Stimulated activated CD8-positive, alpha-beta memory T cell treated with anti-CD3 and anti-CD28 coated beads, Interleukin-12 subunit alpha, Interleukin-12 subunit beta, amount 100 ng/mL, for 4 hours (primary cell): ENCODE data around the gene POLD1.
"Not testable (repeated sequence)": the region's sequence is repeated elsewhere in the genome, so short reads cannot be mapped to it uniquely, and the experiment has no call there.

Source experiments
- DNase-seq: peaks from one replicate; pipeline ENCODE4 v3.0.0-alpha.2; 2020; ENCODE audit warnings: low read depth

Gene POLD1

DNA sequence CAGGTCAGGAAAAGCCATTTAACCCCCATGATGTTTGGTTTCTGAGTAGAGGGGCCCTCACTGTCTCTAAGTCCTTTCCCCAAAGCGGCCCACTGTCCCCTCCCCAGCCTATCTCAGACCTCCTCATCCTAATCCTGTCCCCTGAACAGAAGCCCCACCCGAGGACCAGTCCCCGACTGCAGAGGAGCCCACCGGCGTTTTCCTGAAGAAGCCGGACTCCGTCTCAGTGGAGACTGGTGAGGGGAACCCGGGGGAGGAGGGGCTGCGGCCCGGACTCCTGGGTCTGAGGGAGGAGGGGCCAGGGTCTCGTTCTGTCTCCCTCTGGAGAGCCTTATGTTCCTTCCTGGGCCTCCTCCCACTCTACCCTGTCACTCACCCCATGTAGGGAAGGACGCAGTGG, 51.5 kb downstream of the POLD1 start:
- no peak for DNase-seq

DNA sequence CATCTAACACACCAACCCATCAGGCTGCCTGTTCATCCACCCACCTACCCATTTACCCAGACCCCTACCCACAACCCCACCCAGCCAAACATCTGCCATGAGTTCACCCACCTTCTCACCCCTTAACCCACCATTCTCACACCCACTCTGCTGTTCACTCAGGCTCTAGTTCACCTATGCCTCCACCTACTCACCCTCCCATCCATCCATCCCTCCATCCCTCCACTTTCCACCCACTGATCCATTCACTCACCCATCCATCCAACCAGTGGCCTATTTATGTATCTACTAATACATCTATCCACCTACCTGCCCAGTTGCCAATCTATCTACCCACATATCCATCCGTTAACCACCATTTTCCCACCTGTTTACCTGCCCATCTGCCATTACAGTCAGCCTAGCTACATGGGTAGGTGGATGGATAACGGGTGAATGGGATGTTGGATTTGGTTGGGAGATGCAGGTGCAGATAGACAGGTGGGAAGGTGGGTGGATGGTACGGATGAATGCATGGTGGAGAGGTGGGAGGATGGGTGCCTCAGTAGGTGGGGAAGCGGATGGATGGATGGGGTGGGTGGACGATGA, 53.8 kb downstream of the POLD1 start:
- no peak for DNase-seq

DNA sequence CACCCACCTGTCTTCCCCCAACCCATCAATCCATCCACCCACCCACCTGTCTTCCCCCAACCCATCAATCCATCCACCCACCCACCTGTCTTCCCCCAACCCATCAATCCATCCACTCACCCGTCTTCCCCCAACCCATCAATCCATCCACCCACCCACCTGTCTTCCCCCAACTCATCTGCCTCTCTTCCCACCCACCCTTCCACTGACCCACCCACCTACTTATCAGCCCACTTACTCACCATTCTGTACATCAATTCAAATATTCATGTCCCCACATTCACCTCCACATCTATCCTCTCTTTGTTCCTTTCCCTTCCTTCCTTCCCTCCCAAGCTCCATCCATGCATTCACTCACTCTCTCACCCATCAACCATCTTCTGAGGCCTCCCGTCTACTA, 55.0 kb downstream of the POLD1 start:
- not testable (repeated sequence) for DNase-seq

DNA sequence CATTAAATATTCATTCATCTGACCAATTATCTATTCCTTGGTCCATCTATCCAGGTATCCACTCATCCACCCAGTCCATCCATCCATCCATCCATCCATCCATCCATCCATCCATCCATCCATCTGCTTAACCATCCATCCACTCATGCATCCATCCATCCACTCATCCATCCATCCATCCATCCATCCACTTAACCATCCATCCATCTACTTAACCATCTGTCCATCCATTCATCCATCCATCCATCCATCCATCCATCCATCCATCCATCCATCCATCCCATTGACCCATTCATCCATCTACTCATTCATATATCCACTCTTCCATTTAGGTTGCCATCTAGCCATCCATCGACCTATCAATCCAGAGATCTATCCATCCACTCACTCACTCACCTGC, 59.9 kb downstream of the POLD1 start:
- no peak for DNase-seq

DNA sequence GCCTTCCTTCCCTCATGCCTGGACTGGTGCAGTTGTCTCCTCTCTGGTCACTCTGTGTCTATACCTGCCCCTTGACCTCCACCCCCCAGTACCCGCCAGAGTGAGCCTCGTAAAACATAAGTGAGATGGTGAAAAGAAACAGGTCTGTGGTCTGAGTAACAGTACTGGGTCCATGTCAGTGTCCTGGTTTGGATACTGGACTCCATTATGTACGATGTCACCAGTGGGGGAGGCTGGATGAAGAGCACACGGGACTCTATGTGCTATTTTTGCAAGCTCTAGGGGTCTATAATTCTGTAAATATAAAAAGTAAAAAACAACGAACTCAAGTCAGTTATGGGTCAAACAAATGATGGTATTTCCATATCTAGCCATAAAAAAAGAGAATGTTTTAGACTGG, 62.9 kb downstream of the POLD1 start:
- no peak for DNase-seq

DNA sequence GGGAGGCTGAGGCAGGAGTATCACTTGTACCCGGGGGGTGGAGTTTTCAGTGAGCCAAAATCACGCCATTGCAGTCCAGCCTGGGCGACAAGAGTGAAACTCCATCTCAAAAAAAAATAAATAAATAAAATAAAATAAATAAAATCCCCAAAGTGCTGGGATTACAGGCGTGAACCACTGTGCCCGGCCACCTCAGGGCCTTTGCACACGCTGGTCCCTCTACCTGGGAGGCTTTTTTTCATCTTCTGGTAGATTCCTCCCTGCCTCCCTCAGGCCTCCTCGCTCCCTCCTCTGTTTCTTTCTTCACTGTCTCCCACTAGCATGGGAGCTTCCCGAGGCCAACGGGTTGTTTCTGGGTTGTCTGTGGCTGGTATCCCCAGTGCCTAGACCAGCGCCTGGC, 63.6 kb downstream of the POLD1 start:
- DNase-seq, result no peak

DNA sequence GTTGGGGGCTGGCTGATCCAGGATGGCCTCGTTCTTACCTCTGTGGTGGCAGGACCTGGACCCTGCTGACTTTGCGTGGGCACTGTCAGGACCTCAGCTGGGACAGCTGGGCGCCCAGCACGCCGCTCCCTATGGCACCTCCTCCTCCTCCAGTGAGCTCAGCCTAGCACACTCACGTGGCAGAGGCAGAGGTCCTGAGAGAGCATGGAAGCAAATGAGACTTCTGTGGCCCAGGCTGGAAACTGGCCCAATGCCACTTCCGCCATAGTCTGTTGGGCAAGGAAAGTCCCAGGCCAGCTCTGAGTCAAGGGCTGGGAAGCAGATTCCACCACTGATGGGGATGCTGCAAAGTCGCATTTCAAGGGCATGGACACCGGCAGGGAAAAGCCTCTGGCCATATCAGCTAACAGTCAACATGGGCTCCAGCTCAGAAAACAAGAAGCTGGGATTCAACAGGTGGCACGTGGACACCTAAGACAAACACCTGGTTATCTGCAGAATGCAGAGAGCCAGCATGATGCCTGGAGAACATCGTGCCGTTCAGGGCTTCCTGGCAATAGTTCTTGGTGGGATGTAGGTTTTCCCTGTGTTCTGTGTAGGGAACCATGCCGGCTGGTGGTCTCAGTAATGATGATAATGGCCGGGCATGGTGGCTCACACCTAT, 65.2 kb downstream of the POLD1 start:
- no peak for DNase-seq

DNA sequence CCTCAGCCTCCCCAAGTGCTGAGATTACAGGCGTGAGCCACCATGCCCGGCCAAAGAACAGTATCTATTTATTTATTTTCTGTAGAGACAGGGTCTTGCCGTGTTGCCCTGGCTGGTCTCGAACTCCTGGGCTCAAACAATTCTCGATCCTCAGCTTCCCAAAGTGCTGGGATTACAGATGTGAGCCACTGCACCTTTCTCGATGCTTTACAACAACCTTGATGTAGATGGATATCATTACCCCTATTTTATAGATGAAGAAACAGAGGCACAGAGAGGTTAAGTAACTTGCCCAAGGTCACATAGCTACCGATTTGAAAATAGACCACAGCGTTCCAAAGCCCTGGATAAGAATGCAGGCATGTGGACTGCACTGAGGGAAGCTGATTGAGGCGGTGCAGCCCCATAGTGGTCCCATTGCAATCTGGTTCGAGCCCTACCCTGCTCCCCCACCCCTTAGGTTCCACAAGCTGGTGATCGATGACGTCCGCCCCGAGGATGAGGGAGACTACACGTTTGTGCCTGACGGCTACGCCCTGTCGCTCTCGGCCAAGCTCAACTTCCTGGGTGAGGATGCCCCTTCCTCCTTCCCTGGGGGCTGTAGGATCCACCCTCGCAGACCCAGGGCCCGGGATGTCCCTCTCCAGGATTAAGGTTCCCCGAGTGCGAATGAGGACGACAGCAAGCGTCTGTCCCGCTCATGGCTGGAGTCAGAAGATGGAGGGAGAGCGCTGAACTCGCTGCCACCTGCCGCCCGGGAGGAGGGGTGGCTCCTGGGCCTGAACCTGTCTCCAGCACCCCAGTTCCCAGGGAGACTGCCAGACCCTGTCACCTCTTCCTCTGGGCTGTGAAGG, 66.4 kb downstream of the POLD1 start:
- no peak for DNase-seq

DNA sequence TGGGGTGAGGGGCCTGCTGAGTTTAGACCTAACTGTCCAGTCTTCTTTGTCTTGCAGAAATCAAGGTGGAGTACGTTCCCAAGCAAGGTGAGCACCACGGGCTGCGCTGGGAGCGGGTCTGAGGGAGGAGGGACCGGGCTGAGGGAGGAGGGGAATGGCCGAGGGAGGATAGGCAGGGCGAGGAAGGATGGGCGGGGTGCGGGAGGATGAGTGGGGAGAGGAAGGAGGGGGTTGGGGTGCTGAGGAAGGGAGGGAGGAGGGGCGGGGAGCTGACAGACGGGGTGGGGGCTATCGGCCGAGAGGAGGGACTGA, 67.0 kb downstream of the POLD1 start:
- no peak for DNase-seq

DNA sequence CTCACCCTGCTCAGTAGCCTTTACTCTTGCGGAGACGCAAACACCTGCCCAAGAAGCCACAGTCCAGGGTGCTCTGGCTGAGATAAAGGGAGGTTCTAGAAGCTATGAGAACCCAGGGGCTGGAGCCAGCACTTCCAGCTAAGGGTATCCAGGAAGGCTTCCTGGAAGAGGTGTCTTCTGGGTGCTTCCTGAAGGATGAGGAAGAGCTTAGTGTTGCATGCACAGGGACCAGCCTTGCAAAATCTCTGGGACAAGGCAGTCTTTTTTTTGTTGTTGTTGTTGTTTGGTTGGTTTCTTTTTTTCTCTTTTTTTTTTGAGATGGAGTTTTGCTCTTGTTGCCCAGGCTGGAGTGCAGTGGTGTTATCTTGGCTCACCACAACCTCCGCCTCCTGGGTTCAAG, 69.1 kb downstream of the POLD1 start:
- DNase-seq, result no peak

DNA sequence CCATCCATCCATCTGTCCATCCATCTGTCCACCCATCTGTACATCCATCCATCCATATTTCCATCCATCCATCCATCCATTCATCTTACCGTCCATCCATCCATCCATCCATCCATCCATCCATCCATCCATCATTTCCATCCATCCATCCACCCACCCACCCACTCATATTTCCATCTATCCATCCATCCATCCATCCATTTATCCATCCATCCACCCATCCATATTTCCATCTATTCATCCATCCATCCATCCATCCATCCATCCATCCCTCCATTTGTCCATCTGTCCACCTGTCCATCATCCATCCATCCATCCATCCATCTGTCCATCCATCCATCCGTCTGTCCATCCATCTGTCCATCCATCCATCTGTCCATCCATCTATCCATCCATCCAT, 71.8 kb downstream of the POLD1 start:
- no peak for DNase-seq

DNA sequence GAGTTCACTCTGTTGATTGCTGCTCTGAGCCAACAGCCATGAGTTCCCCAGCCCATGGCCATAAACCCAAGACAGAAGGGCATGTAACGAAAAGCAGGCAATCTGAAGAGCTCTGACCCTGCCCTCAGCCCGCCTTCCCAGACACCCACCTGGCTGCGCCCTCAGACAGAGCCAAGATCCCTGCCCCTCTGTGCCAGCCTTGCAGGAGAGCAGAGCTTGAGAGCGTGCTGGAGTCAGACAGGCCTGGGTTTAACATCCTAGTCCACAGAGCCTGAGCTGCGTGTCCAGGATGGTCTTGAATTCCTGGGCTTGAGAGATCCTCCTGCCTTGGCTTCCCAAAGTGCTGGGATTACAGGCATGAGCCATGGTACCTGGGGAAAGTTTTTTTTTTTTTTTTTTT, 73.2 kb downstream of the POLD1 start:
- DNase-seq, result no peak

DNA sequence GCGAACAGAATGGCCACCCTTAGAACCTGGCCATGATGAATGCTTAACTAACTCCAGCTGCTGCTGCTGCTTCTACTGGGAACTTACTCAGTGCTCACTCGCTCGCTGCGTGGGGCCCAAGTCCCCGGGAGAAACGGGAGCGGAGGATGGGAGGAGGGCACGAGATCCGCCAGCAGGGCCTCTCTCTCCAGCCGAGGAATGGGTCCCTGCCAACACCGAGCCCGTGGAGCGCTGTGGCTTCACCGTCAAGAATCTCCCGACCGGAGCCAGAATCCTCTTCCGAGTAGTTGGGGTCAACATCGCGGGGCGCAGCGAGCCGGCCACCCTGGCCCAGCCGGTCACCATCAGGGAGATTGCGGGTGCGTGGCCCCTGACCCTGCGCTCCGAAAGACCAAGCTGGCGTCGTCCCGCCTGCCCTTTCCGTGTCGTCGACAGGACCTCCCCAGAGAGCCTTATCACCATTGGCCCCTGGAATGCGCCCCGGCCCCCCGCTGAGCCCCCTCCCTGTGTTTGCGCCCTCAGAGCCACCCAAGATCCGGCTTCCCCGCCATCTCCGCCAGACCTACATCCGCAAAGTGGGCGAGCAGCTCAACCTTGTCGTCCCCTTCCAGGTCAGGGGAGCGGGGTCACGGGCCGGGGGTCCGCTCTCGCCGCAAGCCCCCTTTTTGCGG, 74.4 kb downstream of the POLD1 start:
- DNase-seq, result no peak

DNA sequence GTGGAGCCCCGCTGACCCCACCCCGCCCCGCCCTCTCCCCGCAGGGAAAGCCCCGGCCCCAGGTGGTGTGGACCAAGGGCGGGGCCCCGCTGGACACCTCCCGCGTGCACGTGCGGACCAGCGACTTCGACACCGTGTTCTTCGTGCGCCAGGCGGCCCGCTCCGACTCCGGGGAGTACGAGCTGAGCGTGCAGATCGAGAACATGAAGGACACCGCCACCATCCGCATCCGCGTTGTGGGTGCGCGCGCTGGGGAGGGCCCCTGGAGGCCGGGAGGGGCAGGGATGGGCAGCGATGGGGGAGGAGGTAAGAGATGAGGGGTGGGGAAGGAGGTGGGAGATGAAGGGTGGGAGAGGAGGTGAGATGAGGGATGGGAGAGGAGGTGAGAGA, 74.9 kb downstream of the POLD1 start:
- no peak for DNase-seq

DNA sequence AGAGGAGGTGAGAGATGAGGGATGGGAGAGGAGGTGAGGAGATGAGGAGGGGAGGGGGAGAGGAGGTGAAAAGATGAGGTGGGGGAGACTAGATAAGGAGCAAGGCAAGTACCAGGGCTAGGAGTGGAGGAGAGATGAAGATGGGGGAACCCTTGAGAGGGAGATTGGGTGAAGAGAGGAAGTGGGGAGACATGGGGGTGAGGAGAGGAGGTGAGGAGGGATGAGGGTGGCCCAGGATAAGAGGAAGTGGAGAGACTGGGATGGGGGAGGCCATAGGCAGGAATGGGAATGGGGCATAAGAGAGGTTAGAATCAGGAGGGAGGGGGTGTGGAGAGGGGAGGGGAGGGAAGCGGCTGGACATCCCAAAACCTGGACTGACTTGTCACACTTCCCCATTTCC, 75.5 kb downstream of the POLD1 start:
- DNase-seq, result no peak

DNA sequence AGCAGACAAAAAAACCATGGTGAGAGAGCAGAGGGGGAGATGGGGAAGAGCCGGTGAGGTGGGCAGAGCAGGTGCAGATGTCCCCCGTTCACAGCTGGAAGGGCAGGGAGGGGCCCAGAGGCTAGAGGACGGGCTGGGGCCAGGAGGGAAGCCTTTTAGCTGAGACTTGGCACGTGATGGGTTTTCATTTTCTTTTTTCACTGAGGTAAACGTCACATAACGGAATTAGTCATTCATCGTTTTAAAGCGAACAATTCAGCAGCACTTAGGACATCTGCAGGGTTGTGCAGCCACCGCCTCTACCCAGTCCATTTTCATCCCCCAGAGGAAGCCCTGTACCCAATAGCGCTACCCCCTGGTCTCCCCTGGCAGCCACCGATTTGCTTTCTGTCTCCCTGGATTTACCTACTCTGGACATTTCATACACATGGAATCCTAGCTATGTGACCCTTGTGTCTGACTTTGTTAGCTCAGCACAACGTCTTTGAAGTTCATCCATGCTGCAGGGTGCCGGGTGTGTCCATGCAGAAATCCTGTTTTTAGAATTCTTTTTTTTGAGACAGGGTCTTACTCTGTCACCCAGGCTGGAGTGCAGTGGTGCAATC, 76.1 kb downstream of the POLD1 start:
- DNase-seq, result no peak

DNA sequence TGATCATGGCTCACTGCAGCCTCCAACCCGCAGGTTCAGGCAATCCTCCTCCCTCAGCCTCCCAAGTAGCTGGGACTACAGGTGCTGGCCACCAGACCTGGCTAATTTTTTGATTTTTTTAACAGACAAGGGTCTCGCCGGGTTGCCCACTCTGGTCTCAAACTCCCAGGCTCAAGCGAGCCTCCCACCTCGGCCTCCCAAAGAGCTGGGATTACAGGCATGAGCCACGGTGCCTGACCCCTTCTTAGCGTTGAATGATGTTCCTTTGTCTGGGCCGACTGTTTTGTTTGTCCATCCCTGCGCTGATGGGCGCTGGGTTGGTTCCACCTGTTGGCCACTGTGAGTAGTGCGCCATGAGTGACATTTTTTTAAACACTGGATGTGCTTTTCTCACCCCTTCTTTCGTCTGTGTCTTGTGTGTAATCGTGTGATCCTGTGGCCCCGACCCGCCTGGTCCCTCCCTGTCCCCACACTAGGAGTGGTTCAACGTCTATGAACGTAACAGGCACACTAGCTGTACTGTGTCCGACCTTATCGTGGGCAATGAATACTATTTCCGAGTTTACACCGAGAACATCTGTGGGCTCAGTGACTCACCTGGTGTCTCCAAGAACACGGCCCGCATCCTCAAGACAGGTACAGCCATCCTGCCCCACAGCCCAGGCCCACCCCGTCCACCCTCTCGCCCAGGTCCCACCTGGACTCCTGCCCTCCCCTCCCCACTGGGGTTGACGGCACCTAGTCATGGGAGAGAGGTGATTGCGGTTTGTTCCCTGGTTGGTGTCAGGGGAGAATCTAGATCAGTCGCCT, 77.1 kb downstream of the POLD1 start:
- DNase-seq, result peak; percentile 16

DNA sequence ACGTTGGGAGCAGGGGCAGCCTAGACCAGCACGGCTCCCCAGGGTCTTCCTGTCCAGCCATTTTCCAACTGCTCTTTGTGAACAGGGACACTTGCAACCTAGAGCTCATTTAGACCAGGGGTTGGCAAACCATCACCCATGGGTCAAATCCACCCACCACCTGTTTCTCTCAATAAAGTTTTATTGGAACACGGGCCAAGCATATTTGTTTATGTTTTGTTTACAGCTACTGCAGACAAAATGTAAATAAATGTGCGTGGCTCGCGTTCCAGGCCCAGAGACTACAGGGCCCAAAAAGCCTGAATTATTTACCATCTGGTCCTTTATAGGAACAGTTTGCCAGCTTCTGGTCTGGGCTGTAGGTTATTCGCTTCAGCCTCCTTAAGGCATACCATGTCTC, 78.8 kb downstream of the POLD1 start:
- no peak for DNase-seq

DNA sequence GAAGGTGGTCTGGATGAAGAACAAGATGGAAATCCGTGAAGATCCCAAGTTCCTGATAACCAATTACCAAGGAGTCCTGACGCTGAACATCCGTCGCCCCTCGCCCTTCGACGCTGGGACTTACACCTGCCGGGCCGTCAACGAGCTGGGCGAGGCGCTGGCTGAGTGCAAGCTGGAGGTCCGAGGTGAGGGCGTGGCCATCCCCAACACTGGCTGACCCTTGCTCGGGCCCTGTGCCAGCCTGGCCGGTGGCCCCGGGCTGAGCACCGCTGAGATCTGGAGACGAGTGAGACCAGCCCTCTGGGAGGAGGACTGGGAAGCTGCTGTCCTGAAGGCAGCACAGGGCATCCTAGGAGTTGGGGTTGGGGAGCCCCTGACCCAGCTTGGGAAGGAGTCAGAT, 80.2 kb downstream of the POLD1 start:
- DNase-seq, result no peak

DNA sequence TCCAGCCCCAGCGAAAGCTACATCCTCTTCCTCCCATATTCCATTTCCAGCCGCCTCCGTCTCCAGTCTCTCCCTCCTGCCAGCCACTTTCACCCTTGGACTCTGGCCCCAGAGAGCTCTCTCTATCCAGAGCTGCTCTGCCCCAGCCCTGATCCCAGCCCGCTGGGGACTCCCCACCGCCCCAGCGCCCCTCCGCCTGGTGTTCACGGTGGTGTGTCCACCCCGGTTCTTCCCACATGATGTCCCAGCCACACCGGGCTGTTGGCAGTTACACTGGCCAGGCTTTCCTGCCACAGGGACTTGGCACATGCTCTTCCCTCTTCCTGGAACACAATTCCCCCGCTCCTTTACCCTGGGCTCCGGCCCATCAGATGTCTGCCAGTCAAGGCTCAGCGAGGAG, 80.9 kb downstream of the POLD1 start:
- DNase-seq, result no peak

DNA sequence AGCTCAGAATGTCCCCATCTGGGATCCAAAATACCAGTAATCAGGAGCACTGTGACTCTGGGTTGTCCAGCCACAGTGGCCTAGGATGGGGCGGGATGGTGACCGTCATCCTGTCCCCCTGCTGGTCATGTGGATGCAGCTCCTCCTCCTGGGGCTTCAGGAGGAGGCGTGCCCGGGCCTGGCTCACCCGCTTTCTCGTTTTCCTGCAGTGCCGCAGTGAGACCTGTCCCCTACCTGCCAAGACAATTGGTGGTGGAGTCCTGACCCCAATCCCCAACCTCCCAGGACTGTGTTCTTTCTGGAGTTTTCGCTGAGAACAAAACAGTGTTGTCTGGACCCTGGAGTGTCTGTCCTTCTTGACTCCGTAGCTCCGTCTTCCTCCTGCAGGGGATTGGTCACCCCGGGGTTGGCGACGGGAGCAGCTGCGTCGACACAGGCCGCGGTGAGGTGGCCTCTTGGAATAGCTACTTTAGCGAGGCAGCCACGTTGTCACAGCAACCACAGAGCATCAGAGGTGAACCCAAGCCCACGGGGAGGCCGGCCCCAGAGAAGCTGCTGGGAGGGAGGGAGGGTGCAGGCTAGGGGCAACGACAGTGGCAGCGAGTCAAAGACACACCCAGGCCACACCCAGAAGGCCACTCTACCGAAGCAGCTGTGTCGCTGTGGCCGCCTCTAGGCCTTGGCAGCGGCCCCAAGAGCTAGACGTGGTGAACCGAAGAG, 82.0 kb downstream of the POLD1 start:
- DNase-seq, result no peak
